ENCODE results near the gene APOBEC2. TPM values are rescaled to one million over a fixed set of nuclear protein-coding genes. Genes with fewer than 3 reads are reported as not detected.

APOBEC2 gene
- total RNA-seq, 2 experiments from 2014 or later: not detected

DNA sequence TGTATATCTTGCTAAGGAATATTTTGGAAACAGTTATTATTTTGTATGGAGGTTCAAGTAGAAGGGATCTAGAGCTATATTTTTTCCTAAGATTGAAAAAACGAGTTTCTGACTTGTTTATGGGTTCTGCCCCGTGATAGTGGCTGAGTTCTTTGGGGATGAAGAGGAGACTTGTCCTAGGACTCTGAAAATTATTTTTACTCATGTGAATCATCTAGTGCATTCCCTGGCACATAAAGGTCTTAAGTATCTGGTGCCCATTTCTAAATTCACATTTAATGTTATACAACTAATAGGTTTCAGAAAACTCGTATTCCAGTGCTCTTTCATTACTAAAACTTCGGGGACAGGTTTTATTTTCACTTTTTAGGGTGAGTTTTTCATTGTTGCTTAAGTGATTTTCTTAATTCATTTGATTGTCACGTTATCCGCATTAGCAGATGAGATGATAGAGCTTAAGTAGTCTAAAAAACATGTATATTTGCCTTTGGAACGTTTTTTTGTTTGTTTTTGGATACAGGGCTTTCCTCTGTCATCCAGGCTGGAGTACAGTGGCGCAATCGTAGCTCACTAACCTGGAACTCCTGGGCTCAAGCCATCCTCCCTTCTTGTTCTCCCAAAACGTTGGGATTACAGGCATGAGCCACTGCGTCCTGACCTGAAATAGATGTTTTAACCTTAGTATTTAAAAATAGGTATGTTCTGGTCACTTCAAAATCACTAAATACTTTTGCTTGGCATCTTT lies 21.9 kb downstream of the APOBEC2 start:
- intact Hi-C loops (cut with micrococcal nuclease; ENCODE audit: unreplicated experiment): loop anchor here (5.0 kb wide), 3 partner anchors 242 to 657 kb away; partner anchors contain the start of gene FOXP4
- TF ChIP-seq EZH2phosphoT487 (IDR thresholded peaks at IDR 0.05; ENCODE audit: borderline replicate concordance, low read depth, low read length): no peak
- TF ChIP-seq CTCF (conservative IDR thresholded peaks at IDR 0.05; ENCODE audit: low read length): no peak
- ChIA-PET CTCF (ENCODE audit: unreplicated experiment) (no interaction called here), POLR2A (interaction anchor here (1.0 to 1.3 kb wide), 6 partner anchors 13 to 226 kb away, joined by 3 to 4 read pairs (median 3); no protein-coding TSS in a partner anchor)
- Histone ChIP-seq H3K36me3 (ENCODE audit: insufficient read depth, low read length) (peaks cover 64% of the 10 kb centered on the region), H3K27ac (ENCODE audit: low read depth, low read length, poor library complexity, severe bottlenecking) (peak overlapping the region; percentile 92), H3K79me2 (ENCODE audit: insufficient read depth, low read depth, low read length) (peaks cover 84% of the 10 kb centered on the region), H3K4me2 (ENCODE audit: low read length) (peak overlapping the region; percentile 97), H3K4me3 (ENCODE audit: low read depth, low read length, poor library complexity, severe bottlenecking) (peak overlapping the region; percentile 97), H3K9me2 (ENCODE audit: insufficient read depth, low read length) (no peaks in the 10 kb centered on the region), H2AFZ (ENCODE audit: low read length) (no peak overlapping the region), H3K9me3 (ENCODE audit: low read length) (no peaks in the 10 kb centered on the region), H4K20me1 (ENCODE audit: insufficient read depth, low read length) (peaks cover 24% of the 10 kb centered on the region; the same call in 1 of the 2 replicates), H3K4me1 (ENCODE audit: insufficient read depth, low read length, poor library complexity, severe bottlenecking) (peaks cover 64% of the 10 kb centered on the region)
- no peak for DNase-seq (ENCODE audit: low spot score)
- no TSS peak for BruUV-seq (replicated peaks)

GRCh38 chr6:41075651-41076626 lies 22.9 kb downstream of the APOBEC2 start:
- H3K79me2 ChIP-seq (ENCODE audit: insufficient read depth, low read depth, low read length): peaks cover 81% of the 10 kb centered on the region
- DNase-seq (ENCODE audit: low spot score): no peak
- ChIA-PET POLR2A (interaction anchor here (0.5 to 1.5 kb wide), 12 partner anchors 21 to 1518 kb away, joined by 3 to 5 read pairs (median 3); partner anchors contain the start of gene TREML2), CTCF (ENCODE audit: unreplicated experiment) (interaction anchor here (0.5 to 0.8 kb wide), 3 partner anchors 10 to 661 kb away, joined by 3 to 6 read pairs (median 3); no protein-coding TSS in a partner anchor)
- H2AFZ ChIP-seq (ENCODE audit: low read length): no peak overlapping the region
- H3K36me3 ChIP-seq (ENCODE audit: insufficient read depth, low read length): peaks cover 72% of the 10 kb centered on the region
- peaks cover 24% of the 10 kb centered on the region; the same call in 1 of the 2 replicates for H4K20me1 ChIP-seq (ENCODE audit: insufficient read depth, low read length)
- H3K4me1 ChIP-seq (ENCODE audit: insufficient read depth, low read length, poor library complexity, severe bottlenecking): peaks cover 68% of the 10 kb centered on the region
- TF ChIP-seq CTCF (conservative IDR thresholded peaks at IDR 0.05; ENCODE audit: low read length) (no peak), EZH2phosphoT487 (IDR thresholded peaks at IDR 0.05; ENCODE audit: borderline replicate concordance, low read depth, low read length) (no peak)
- H3K9me3 ChIP-seq (ENCODE audit: low read length): no peaks in the 10 kb centered on the region
- H3K4me3 ChIP-seq (ENCODE audit: low read depth, low read length, poor library complexity, severe bottlenecking): peak overlapping the region; percentile 97
- H3K4me2 ChIP-seq (ENCODE audit: low read length): peak overlapping the region; percentile 97
- H3K27ac ChIP-seq (ENCODE audit: low read depth, low read length, poor library complexity, severe bottlenecking): peak overlapping the region; percentile 92
- H3K9me2 ChIP-seq (ENCODE audit: insufficient read depth, low read length): no peaks in the 10 kb centered on the region
- intact Hi-C loops (cut with micrococcal nuclease; ENCODE audit: unreplicated experiment): no loop called here
- BruUV-seq (replicated peaks): no TSS peak
